SK-N-MC (cell line): ENCODE data around the gene GRIN3A.

Experiments
- EZH2 ChIP-seq: fragments of 200-600 bp; sonication (generic); IDR thresholded peaks from one replicate; pipeline ENCODE4 v1.6.1; 2017; ENCODE audit warnings: antibody characterized with exemption
- FOXP2 ChIP-seq: optimal IDR thresholded peaks from 2 replicates; pipeline ENCODE3; 2011; ENCODE audit warnings: mild to moderate bottlenecking, moderate library complexity; ENCODE audit not compliant: insufficient read depth; ENCODE audit errors: extremely low read length, control extremely low read depth
- POLR2AphosphoS5 ChIP-seq: IDR thresholded peaks from 2 replicates; pipeline ENCODE4 v1.6.1; 2012; ENCODE audit warnings: mild to moderate bottlenecking, low read depth, low read length, borderline replicate concordance

DNA sequence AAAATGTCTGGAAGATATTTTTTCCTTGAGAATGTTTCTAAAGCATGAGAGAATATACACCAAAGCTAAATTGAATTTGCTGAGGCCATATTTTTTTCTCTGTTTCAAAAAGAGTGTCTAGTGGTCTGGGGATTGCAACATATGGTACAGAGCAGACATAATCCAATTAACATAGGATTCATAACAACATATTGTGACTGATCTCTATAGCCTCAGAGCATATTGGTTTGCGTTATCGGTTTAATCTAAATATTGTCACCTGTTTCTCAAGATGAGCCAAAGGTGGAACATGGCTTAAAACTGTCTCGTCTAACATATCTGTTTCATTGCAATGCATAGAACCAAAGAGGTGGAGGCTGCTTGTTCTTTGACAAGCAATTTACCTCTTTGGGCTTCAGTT is 147.5 kb downstream of the GRIN3A start:
- TF ChIP-seq EZH2 (no peak), POLR2AphosphoS5 (no peak), FOXP2 (no peak)
